ENCODE measurements around the gene ZC3H6. TPM values are rescaled to one million over a fixed set of nuclear protein-coding genes. Genes with fewer than 3 reads are reported as not detected.
"Not testable (repeated sequence)": the region's sequence is repeated elsewhere in the genome, so short reads cannot be mapped to it uniquely, and the experiment has no call there.

The ZC3H6 gene
- total RNA-seq, 1 donor from 2014 or later = 18.9 TPM

GRCh38 chr2:112332123-112332696, 56.8 kb downstream of the ZC3H6 start:
- no peak for DNase-seq (ENCODE audit: low spot score)

GRCh38 chr2:112335600-112335999, 60.2 kb downstream of the ZC3H6 start:
- DNase-seq (ENCODE audit: low spot score) = no peak

GRCh38 chr2:112339986-112340385, 64.6 kb downstream of the ZC3H6 start:
- no peak for DNase-seq (ENCODE audit: low spot score)

- no peak for DNase-seq (ENCODE audit: low spot score)
Measured at GRCh38 chr2:112340475-112341267, 65.3 kb downstream of the ZC3H6 start.

- DNase-seq (ENCODE audit: low spot score) = no peak
Measured at GRCh38 chr2:112342067-112342550, 66.7 kb downstream of the ZC3H6 start.

GRCh38 chr2:112343827-112344585, 68.6 kb downstream of the ZC3H6 start:
- no peak for DNase-seq (ENCODE audit: low spot score)

- DNase-seq (ENCODE audit: low spot score) = no peak
Measured at GRCh38 chr2:112345030-112346027, 69.9 kb downstream of the ZC3H6 start.

- not testable (repeated sequence) for DNase-seq (ENCODE audit: low spot score)
Measured at GRCh38 chr2:112352292-112352691, 76.9 kb downstream of the ZC3H6 start.

- not testable (repeated sequence) for DNase-seq (ENCODE audit: low spot score)
Measured at GRCh38 chr2:112352809-112353603, 77.6 kb downstream of the ZC3H6 start.

- not testable (repeated sequence) for DNase-seq (ENCODE audit: low spot score)
Measured at GRCh38 chr2:112354335-112354734, 78.9 kb downstream of the ZC3H6 start.

GRCh38 chr2:112360055-112360454, 84.7 kb downstream of the ZC3H6 start:
- DNase-seq (ENCODE audit: low spot score) = not testable (repeated sequence)

Other genes with a start within 250 kb of the ZC3H6 start
- gene TMEM87B, start 220.3 kb upstream of the ZC3H6 start, total RNA-seq = 51.0 TPM
- 8.9 TPM for gene FBLN7, start 137.2 kb upstream of the ZC3H6 start, total RNA-seq
- gene ZC3H8, start 20.6 kb upstream of the ZC3H6 start, total RNA-seq = 23.9 TPM
- gene RGPD8, start 158.0 kb downstream of the ZC3H6 start, total RNA-seq = 20.1 TPM
- gene TTL, start 206.6 kb downstream of the ZC3H6 start, total RNA-seq = 22.2 TPM

Measured in ureter (tissue), 1 donor.